ENCODE measurements around the gene SNX6.

The SNX6 gene

DNA sequence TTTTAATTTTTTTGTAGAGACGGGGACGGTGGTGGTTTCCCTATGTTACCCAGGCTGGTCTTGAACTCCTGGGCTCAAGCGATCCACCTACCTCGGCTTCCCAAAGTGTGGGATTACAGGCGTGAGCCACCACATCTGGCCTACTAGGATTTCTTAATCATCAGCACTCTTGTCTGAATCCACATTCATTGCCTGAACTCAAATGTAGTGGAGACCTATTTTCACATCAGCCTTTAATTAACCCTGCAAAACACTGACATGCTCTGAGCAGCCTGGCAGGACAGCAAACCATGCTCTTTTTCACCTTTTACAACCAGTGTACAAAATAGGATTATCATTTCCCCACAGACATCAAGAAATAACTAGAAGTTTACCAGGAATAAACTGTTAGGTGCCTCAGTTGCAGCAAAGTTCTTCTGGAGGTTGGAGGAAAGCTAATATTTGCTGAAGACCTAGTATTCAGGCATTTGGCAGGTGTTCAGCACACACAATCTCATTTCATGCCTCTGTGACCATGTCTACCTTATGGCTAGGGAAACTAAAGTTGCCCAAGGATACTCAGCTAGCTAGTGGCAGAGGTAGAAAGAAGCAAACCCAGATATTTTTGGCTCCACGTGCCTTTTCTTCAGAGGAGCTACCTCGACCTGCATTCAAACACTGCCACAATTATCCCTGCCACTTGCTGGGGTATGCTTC is 46.7 kb upstream of the SNX6 start:
- no peaks in the 10 kb centered on the region for H3K79me2 ChIP-seq (ENCODE audit: control insufficient read depth, low read length)
- peaks cover 7% of the 10 kb centered on the region for H3K4me1 ChIP-seq (ENCODE audit: control insufficient read depth, low read length)
- TF ChIP-seq EZH2phosphoT487 (IDR thresholded peaks at IDR 0.05; ENCODE audit: borderline replicate concordance, low read length): no peak
- TF ChIP-seq CTCF (IDR thresholded peaks at IDR 0.05; ENCODE audit: low read depth, low read length, poor library complexity, severe bottlenecking): no peak
- H3K9me2 ChIP-seq (replicated peaks; ENCODE audit: control insufficient read depth, low read length): no peaks in the 10 kb centered on the region
- peaks cover under 1% of the 10 kb centered on the region; the same call in 1 of the 2 replicates for H3F3A ChIP-seq (ENCODE audit: control insufficient read depth, insufficient read depth)
- H3K9me3 ChIP-seq (ENCODE audit: control insufficient read depth, insufficient read depth, low read length): no peaks in the 10 kb centered on the region
- no peak overlapping the region for H3K4me3 ChIP-seq (ENCODE audit: low read length)
- no peak overlapping the region for H3K27ac ChIP-seq (ENCODE audit: low read depth, low read length)
- H3K36me3 ChIP-seq (ENCODE audit: control insufficient read depth, low read length): no peaks in the 10 kb centered on the region
- H3K4me2 ChIP-seq (ENCODE audit: low read length): no peak overlapping the region
- no peaks in the 10 kb centered on the region for H4K20me1 ChIP-seq (ENCODE audit: control insufficient read depth, insufficient read depth, low read depth, low read length)
- no peaks in the 10 kb centered on the region for H3K27me3 ChIP-seq (ENCODE audit: control insufficient read depth, low read length)

GRCh38 chr14:34673702-34674101 is 43.8 kb upstream of the SNX6 start:
- no peak overlapping the region for H3K4me2 ChIP-seq (ENCODE audit: low read length)
- no peak for TF ChIP-seq EZH2phosphoT487 (IDR thresholded peaks at IDR 0.05; ENCODE audit: borderline replicate concordance, low read length)
- TF ChIP-seq CTCF (IDR thresholded peaks at IDR 0.05; ENCODE audit: low read depth, low read length, poor library complexity, severe bottlenecking): no peak
- no peaks in the 10 kb centered on the region for H3K27me3 ChIP-seq (ENCODE audit: control insufficient read depth, low read length)
- H3F3A ChIP-seq (ENCODE audit: control insufficient read depth, insufficient read depth): no peaks in the 10 kb centered on the region
- no peaks in the 10 kb centered on the region for H3K9me2 ChIP-seq (replicated peaks; ENCODE audit: control insufficient read depth, low read length)
- H3K36me3 ChIP-seq (ENCODE audit: control insufficient read depth, low read length): no peaks in the 10 kb centered on the region
- H3K27ac ChIP-seq (ENCODE audit: low read depth, low read length): no peak overlapping the region
- H3K4me3 ChIP-seq (ENCODE audit: low read length): no peak overlapping the region
- no peaks in the 10 kb centered on the region for H3K79me2 ChIP-seq (ENCODE audit: control insufficient read depth, low read length)
- no peaks in the 10 kb centered on the region for H4K20me1 ChIP-seq (ENCODE audit: control insufficient read depth, insufficient read depth, low read depth, low read length)
- H3K9me3 ChIP-seq (ENCODE audit: control insufficient read depth, insufficient read depth, low read length): no peaks in the 10 kb centered on the region
- H3K4me1 ChIP-seq (ENCODE audit: control insufficient read depth, low read length): peaks cover 26% of the 10 kb centered on the region

- H3K27me3 ChIP-seq (ENCODE audit: control insufficient read depth, low read length): no peaks in the 10 kb centered on the region
- H3K9me2 ChIP-seq (replicated peaks; ENCODE audit: control insufficient read depth, low read length): no peaks in the 10 kb centered on the region
- H3K36me3 ChIP-seq (ENCODE audit: control insufficient read depth, low read length): no peaks in the 10 kb centered on the region
- H3K27ac ChIP-seq (ENCODE audit: low read depth, low read length): no peak overlapping the region
- no peak overlapping the region for H3K4me3 ChIP-seq (ENCODE audit: low read length)
- no peak for TF ChIP-seq CTCF (IDR thresholded peaks at IDR 0.05; ENCODE audit: low read depth, low read length, poor library complexity, severe bottlenecking)
- no peak for TF ChIP-seq EZH2phosphoT487 (IDR thresholded peaks at IDR 0.05; ENCODE audit: borderline replicate concordance, low read length)
- H3K4me2 ChIP-seq (ENCODE audit: low read length): peak overlapping the region; percentile 16
- H4K20me1 ChIP-seq (ENCODE audit: control insufficient read depth, insufficient read depth, low read depth, low read length): no peaks in the 10 kb centered on the region
- H3K4me1 ChIP-seq (ENCODE audit: control insufficient read depth, low read length): peaks cover 26% of the 10 kb centered on the region
- no peaks in the 10 kb centered on the region for H3K79me2 ChIP-seq (ENCODE audit: control insufficient read depth, low read length)
- H3F3A ChIP-seq (ENCODE audit: control insufficient read depth, insufficient read depth): no peaks in the 10 kb centered on the region
- H3K9me3 ChIP-seq (ENCODE audit: control insufficient read depth, insufficient read depth, low read length): no peaks in the 10 kb centered on the region
Observed at GRCh38 chr14:34671716-34672115, 41.8 kb upstream of the SNX6 start.

Data from DOHH2 (cell line).